ENCODE data around the gene PRCD. TPM values are rescaled to one million over a fixed set of nuclear protein-coding genes. Genes with fewer than 3 reads are reported as not detected.
"Not testable (repeated sequence)": the region's sequence is repeated elsewhere in the genome, so short reads cannot be mapped to it uniquely, and the experiment has no call there.

Gene PRCD
- total and polyA plus RNA-seq, 8 donors = 0.72 to 12.2 (median 4.2) TPM; not detected in 3

DNA sequence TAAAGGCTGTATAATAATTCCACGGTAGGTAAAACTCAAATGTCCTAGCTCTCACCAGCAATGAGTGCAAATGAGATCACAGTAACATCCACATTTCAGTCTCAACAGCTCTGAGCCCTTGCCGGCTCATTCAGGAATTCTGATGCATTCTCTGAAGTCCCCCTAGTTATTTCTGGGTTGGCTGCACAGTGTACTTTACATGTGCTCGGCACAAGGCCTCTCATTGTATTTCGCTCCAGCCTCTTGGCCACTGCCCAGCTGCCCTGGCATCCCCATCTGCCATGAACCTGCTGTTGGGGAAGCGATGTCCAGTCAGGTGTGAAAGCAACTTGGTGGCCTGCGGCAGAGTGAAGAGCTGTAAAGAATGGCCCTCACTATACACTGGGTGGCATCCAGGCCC lies 14.3 kb downstream of the PRCD start:
- Histone ChIP-seq H3K27ac (no peak overlapping the region), H3K36me3 (no peaks in the 10 kb centered on the region), H3K4me3 (no peak overlapping the region), H3K4me1 (peaks cover 13 to 48% (median 35%) of the 10 kb centered on the region in 4 donors), H3K9me3 (no peaks in the 10 kb centered on the region), H3K27me3 (no peaks in the 10 kb centered on the region)
- TF ChIP-seq EP300 (IDR thresholded peaks at IDR 0.05) = no peak
- TF ChIP-seq, protein P1, sequence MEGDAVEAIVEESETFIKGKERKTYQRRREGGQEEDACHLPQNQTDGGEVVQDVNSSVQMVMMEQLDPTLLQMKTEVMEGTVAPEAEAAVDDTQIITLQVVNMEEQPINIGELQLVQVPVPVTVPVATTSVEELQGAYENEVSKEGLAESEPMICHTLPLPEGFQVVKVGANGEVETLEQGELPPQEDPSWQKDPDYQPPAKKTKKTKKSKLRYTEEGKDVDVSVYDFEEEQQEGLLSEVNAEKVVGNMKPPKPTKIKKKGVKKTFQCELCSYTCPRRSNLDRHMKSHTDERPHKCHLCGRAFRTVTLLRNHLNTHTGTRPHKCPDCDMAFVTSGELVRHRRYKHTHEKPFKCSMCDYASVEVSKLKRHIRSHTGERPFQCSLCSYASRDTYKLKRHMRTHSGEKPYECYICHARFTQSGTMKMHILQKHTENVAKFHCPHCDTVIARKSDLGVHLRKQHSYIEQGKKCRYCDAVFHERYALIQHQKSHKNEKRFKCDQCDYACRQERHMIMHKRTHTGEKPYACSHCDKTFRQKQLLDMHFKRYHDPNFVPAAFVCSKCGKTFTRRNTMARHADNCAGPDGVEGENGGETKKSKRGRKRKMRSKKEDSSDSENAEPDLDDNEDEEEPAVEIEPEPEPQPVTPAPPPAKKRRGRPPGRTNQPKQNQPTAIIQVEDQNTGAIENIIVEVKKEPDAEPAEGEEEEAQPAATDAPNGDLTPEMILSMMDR (IDR thresholded peaks at IDR 0.05) = no peak
- TF ChIP-seq POLR2AphosphoS5 (IDR thresholded peaks at IDR 0.05) = no peak
- no peak for TF ChIP-seq POLR2A (IDR thresholded peaks at IDR 0.05)
- peak in 1 of 2 donors; percentile 53 for DNase-seq
- 40 to 66% (median 53%) methylated on average over 6 of the region's 6 CpGs for WGBS, 5 donors
- intact Hi-C loops (cut with DNase I; ENCODE audit: low total_unique reads) = no loop called here

DNA sequence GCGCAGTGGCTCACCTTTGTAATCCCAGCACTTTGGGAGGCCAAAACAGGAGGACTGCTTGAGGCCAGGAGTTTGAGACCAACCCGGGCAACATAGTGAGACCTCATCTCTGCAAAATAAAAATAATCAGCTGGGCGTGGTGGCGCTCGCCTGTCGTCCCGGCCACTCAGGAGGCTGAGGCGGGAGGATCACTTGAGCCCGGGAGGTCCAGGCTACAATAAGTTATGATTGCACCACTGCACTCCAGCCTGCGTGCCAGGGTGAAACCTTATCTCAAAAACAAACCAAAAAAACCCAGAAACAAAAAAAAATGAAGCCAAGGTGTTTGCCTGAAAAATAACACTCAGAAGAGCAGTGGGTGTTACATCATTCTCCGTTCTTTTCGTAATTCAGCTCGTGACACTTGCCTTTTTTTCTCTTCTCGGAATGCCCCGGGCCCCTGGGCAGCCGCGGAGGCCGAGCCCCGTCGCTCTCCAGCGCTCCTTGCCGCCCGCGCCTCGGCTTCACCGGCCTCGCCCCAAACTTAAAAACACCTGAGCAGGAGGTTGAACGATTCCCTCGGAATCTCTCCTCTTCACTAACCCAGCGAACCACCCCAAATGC lies 17.0 kb downstream of the PRCD start:
- DNase-seq = peak; percentile 36 to 61
- Histone ChIP-seq H3K27ac (peak overlapping the region; percentile 87 to 91 (median 91)), H3K4me3 (peak overlapping the region; percentile 70 to 86 (median 80)), H3K36me3 (peaks cover 0 to 8% (median 5%) of the 10 kb centered on the region in 4 donors), H3K4me1 (peaks cover 32 to 57% (median 44%) of the 10 kb centered on the region in 4 donors), H3K27me3 (no peaks in the 10 kb centered on the region), H3K9me3 (no peaks in the 10 kb centered on the region)
- TF ChIP-seq POLR2AphosphoS5 (IDR thresholded peaks at IDR 0.05) = no peak
- intact Hi-C loops (cut with DNase I; ENCODE audit: low total_unique reads) = no loop called here
- WGBS, 5 donors = 18 to 29% (median 25%) methylated on average over 30 of the region's 30 CpGs

DNA sequence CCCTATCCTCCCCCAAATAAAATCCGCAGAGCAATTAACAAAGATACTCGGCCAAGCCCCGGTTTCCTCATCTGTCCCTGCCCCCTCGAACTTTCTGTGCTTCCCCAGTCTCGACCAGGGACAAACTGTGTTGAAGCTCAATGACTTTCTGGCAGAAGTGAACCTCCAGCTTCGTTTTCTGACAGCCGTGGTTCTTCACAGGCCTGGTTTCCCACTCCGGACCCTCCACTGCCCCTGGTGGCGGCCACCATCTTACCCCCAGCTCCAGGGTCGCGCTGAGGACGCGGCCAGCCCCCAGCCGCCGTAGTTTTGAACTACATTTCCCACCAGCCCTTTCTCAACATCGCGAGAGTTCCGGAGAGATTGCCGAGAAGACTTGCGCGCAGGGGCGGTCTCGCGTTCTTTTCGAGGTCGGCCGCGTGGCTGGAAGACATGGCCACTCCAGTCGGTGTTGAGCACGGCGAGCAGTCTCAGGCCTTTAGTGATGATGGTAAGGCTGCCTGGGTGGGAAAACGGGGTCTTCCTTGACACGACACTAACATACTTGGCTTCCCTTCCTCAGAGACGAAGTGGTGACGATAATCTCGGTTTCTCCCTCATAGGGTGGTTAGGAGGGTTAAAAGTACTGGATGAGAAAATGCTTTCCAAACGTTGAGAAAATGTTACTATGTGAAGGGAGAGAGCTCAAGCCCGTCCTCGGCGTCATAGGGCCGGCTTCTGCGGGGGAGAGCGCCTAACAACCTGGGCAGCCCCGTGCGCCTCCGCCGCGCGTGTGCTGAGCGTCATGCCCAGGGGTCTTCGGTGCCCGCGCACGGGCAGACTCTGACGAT lies 17.7 kb downstream of the PRCD start:
- WGBS, 5 donors = 0 to 1% (median 0%) methylated on average over 52 to 55 of the region's 55 CpGs
- peak; percentile 95 to 98 for DNase-seq
- intact Hi-C loops (cut with DNase I; ENCODE audit: low total_unique reads) = no loop called here
- Histone ChIP-seq H3K4me1 (peaks cover 36 to 62% (median 48%) of the 10 kb centered on the region in 4 donors), H3K36me3 (peaks cover 0 to 14% (median 9%) of the 10 kb centered on the region in 4 donors), H3K4me3 (peak overlapping the region; percentile 70 to 86 (median 80)), H3K27ac (peak overlapping the region; percentile 87 to 91 (median 91)), H3K27me3 (no peaks in the 10 kb centered on the region), H3K9me3 (no peaks in the 10 kb centered on the region)
- TF ChIP-seq EP300 (IDR thresholded peaks at IDR 0.05) = no peak
- TF ChIP-seq POLR2AphosphoS5 (IDR thresholded peaks at IDR 0.05) = peak; percentile 78 to 97 (median 91)
- TF ChIP-seq, protein P1 (IDR thresholded peaks at IDR 0.05) = peak in 4 of 7 experiments; percentile 19 to 64 (median 45)
- TF ChIP-seq POLR2A (IDR thresholded peaks at IDR 0.05) = peak in 2 of 4 donors; percentile 51 to 86

DNA sequence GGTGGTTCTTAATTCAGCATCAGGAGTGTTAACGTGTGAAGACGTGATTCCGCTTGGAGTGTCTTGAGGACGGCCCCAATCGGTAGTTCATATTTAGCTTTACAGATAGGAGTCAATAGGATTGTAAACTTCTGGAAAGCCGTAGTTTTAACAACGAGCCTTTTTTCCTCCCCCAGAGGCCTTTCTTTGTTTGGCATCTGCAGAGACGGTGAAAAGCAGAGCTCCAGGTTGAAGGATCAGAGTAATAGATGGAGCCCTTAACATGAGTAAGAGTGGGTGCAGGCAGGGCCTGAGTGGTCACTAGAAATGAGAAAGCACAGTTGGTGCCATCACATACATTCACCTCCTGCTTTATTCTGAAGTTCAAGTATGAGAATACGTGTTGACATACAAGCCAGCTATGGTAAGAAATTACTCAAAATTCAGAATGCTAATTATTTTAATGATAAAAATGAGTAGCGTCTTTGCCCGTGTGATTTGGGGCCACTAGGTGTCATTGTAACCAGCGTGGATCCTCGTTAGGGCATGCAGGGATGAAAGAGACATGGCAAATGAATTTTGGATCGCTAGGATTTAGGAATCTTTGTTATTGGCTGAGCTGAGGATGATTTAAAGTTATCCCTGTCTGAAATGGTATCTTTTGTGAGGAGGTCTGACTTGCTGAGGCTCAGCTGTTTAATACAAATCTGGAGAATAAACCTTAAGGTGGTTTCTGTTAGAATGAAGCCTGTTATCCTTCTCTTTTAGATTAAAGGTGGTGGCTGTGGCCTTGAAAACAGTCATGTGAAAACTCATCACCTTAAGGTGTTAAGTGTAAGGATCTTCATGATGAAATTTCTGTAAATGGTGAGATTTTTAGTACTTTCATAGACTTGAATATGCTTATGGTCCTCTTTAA lies 18.6 kb downstream of the PRCD start:
- peak in 1 of 2 donors; percentile 65 for DNase-seq
- peak overlapping the region; percentile 87 to 91 (median 91) for H3K27ac ChIP-seq
- TF ChIP-seq POLR2A (IDR thresholded peaks at IDR 0.05) (no peak), EP300 (IDR thresholded peaks at IDR 0.05) (no peak)
- TF ChIP-seq, protein P1 (IDR thresholded peaks at IDR 0.05) = peak in 5 of 7 experiments; percentile 23 to 41 (median 31)
- no peaks in the 10 kb centered on the region for H3K27me3 ChIP-seq
- peaks cover 2 to 22% (median 16%) of the 10 kb centered on the region in 4 donors for H3K36me3 ChIP-seq
- peaks cover 39 to 66% (median 50%) of the 10 kb centered on the region in 4 donors for H3K4me1 ChIP-seq
- peak overlapping the region; percentile 70 to 86 (median 80) for H3K4me3 ChIP-seq
- no peaks in the 10 kb centered on the region for H3K9me3 ChIP-seq
- WGBS, 5 donors = 1 to 2% (median 1%) methylated on average over 14 of the region's 14 CpGs
- intact Hi-C loops (cut with DNase I; ENCODE audit: low total_unique reads) = no loop called here

DNA sequence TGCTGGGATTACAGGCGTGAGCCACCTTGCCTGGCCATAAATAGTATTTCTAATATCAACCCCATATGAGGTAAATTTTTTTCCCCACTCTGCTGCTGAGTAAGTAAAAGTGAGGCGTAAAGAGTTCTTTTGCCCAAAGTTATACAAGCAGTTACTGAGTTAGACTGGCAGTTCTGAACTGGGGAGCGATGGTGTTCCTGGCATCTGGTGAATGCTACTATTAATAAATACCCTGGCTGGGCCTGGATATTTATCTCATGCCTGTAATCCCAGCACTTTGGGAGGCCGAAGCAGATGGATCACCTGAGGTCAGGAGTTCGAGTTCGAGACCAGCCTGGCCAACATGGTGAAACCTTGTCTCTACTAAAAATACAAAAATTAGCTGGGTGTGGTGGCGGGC lies 19.6 kb downstream of the PRCD start:
- DNase-seq; H3K9me3 ChIP-seq; H3K27me3 ChIP-seq; intact Hi-C loops (cut with DNase I; ENCODE audit: low total_unique reads): not testable (repeated sequence)
- H3K4me1 ChIP-seq = peaks cover 39 to 61% (median 51%) of the 10 kb centered on the region in 4 donors
- H3K36me3 ChIP-seq = peaks cover 6 to 32% (median 21%) of the 10 kb centered on the region in 4 donors
- 62 to 76% (median 70%) methylated on average over 7 of the region's 7 CpGs for WGBS, 5 donors
- peak overlapping the region in 3 of 5 donors; percentile 88 to 91 (median 91) for H3K27ac ChIP-seq
- H3K4me3 ChIP-seq = peak overlapping the region in 3 of 4 donors; percentile 70 to 86 (median 85)

Measured in stomach (tissue), 9 donors.